HepG2 (cell line): ENCODE data around the gene FAM124A. TPM values are rescaled to one million over a fixed set of nuclear protein-coding genes. Genes with fewer than 3 reads are reported as not detected.

Experiments
- ATAC-seq: fragments of 200-7000 bp; cut with Tn5 transposase; 3 replicates; pipeline ENCODE4 v1.9.1; 2020; ENCODE audit warnings: mild to moderate bottlenecking, moderate library complexity
- BruUV-seq: library from RNA; stranded (reverse); fragments of 400-500 nt; replicated peaks from 2 replicates; lab custom pipeline; 2021; lab: Mats Ljungman, UMichigan
- CTCF ChIA-PET: fragments of 300-600 bp; formaldehyde crosslinking; extraction: SDS; loops from one replicate; lab custom pipeline; 2021; ENCODE audit warnings: low total read pairs, inconsistent platforms, low intra/inter-chr PET ratio; lab: Yijun Ruan, JAX
- POLR2A ChIA-PET: fragments of 350-600 bp; sonication (Branson Sonifier 250); formaldehyde crosslinking; loops from one replicate; lab custom pipeline; 2020; ENCODE audit warnings: antibody characterized with exemption, inconsistent platforms; lab: Yijun Ruan, JAX
- DNase-seq: peaks from one replicate; pipeline ENCODE4 v3.0.0-alpha.2; 2015; ENCODE audit warnings: low spot score
- FAIRE-seq: peaks from 3 replicates; lab custom pipeline; 2011; peaks lifted over from hg19 to GRCh38; lab: Jason Lieb, UNC
- H2AFZ ChIP-seq: one replicate; pipeline ENCODE4 v1.6.1; 2011; ENCODE audit warnings: low read length, inconsistent platforms
- H3K27ac ChIP-seq: fragments of 300-600 bp; 3 replicates; pipeline ENCODE4 v1.8.0; 2011; ENCODE audit warnings: mixed run types, mild to moderate bottlenecking, mixed read lengths, low read length, inconsistent platforms; ENCODE audit not compliant: insufficient read depth; ENCODE audit errors: extremely low read length
- H3K27me3 ChIP-seq, 2 experiments: fragments of 200-600 bp in 1 of 2; 2 replicates in 1 of 2; 3 replicates in 1 of 2; pipeline versions ENCODE4 v1.6.0 to v1.8.0; 2011; ENCODE audit warnings: low read length in 2 of 2, mild to moderate bottlenecking in 2 of 2, moderate library complexity in 2 of 2, inconsistent platforms in 1 of 2; ENCODE audit not compliant: insufficient read depth in 2 of 2, control insufficient read depth in 1 of 2
- H3K36me3 ChIP-seq, 2 experiments: fragments of 200-600 bp in 1 of 2; replicated peaks in 1 of 2; 2 replicates in 1 of 2; 3 replicates in 1 of 2; pipeline versions ENCODE4 v1.5.1 to v1.8.0; 2011; ENCODE audit warnings: low read length in 2 of 2, inconsistent platforms in 1 of 2; ENCODE audit not compliant: insufficient read depth in 2 of 2, control insufficient read depth in 1 of 2
- H3K4me1 ChIP-seq: 2 replicates; pipeline ENCODE4 v1.5.1; 2012; ENCODE audit warnings: low read length, inconsistent platforms; ENCODE audit not compliant: insufficient read depth
- H3K4me2 ChIP-seq: 2 replicates; pipeline ENCODE4 v1.6.0; 2011; ENCODE audit warnings: low read depth, low read length, inconsistent platforms
- H3K4me3 ChIP-seq, 3 experiments: fragments of 200-600 bp in 1 of 3; sonication (generic), shearing (Covaris generic) in 1 of 3; replicated peaks in 1 of 3; 2 replicates each; pipeline ENCODE4 v1.5.1; 2011 to 2016; ENCODE audit warnings: low read length in 3 of 3, inconsistent platforms in 2 of 3, low read depth in 2 of 3, mild to moderate bottlenecking in 2 of 3, control low read depth in 1 of 3, mixed read lengths in 1 of 3; ENCODE audit not compliant: insufficient read depth in 1 of 3
- H3K79me2 ChIP-seq: one replicate; pipeline ENCODE4 v1.6.1; 2011; ENCODE audit warnings: low read length, inconsistent platforms; ENCODE audit not compliant: insufficient read depth
- H3K9ac ChIP-seq: 2 replicates; pipeline ENCODE4 v1.6.0; 2011; ENCODE audit warnings: mild to moderate bottlenecking, low read depth, low read length, inconsistent platforms; ENCODE audit not compliant: insufficient read depth
- H3K9me3 ChIP-seq: 2 replicates; pipeline ENCODE4 v1.5.1; 2012; ENCODE audit warnings: mild to moderate bottlenecking, low read length
- H4K20me1 ChIP-seq: 2 replicates; pipeline ENCODE4 v1.6.0; 2011; ENCODE audit warnings: inconsistent platforms, mild to moderate bottlenecking, low read length, moderate library complexity; ENCODE audit not compliant: insufficient read depth
- FOSL1 ChIP-seq: sonication (generic); formaldehyde crosslinking; IDR thresholded peaks from 2 replicates; pipeline ENCODE4 v1.9.0; 2021; ENCODE audit warnings: missing genetic modification reagents, borderline replicate concordance
- FOXO1 ChIP-seq: sonication (generic); formaldehyde crosslinking; IDR thresholded peaks from 2 replicates; pipeline ENCODE4 v1.4.0; 2020; ENCODE audit warnings: missing genetic modification reagents
- MLLT10 ChIP-seq: sonication (generic); formaldehyde crosslinking; IDR thresholded peaks from 2 replicates; pipeline ENCODE4 v1.4.0; 2020; ENCODE audit warnings: missing genetic modification reagents
- RNF2 ChIP-seq: fragments of 450-650 bp; conservative IDR thresholded peaks from 2 replicates; pipeline ENCODE4 v1.6.1; 2016; ENCODE audit warnings: low read depth
- RNF219 ChIP-seq: sonication (generic); formaldehyde crosslinking; IDR thresholded peaks from 2 replicates; pipeline ENCODE4 v1.5.0; 2020; ENCODE audit warnings: mild to moderate bottlenecking, missing genetic modification reagents
- SMARCC2 ChIP-seq: fragments of 450-650 bp; IDR thresholded peaks from 2 replicates; pipeline ENCODE4 v1.6.1; 2017; ENCODE audit warnings: antibody characterized with exemption, mild to moderate bottlenecking
- TP53 ChIP-seq: sonication (generic); formaldehyde crosslinking; conservative IDR thresholded peaks from 2 replicates; pipeline ENCODE4 v1.4.0; 2020; ENCODE audit warnings: missing genetic modification reagents
- ZNF547 ChIP-seq: sonication (generic); formaldehyde crosslinking; IDR thresholded peaks from 2 replicates; pipeline ENCODE4 v1.5.1; 2020; ENCODE audit warnings: mild to moderate bottlenecking, missing genetic modification reagents
- ZNF776 ChIP-seq: sonication (generic); formaldehyde crosslinking; IDR thresholded peaks from 2 replicates; pipeline ENCODE4 v1.4.0; 2020; ENCODE audit warnings: mild to moderate bottlenecking, missing genetic modification reagents
- ZNF800 ChIP-seq: sonication (generic); formaldehyde crosslinking; IDR thresholded peaks from 2 replicates; pipeline ENCODE4 v1.4.0; 2020; ENCODE audit warnings: missing genetic modification reagents
- WGBS: methylation state at CpG from one replicate; pipeline ENCODE4 v1.1.6; 2017; ENCODE audit warnings: low lambda C conversion rate; 5-methylcytosine and 5-hydroxymethylcytosine counted together
- in situ Hi-C: cut with HindIII; loops from 2 replicates; pipeline ENCODE4 v1.10.0; 2017; ENCODE audit warnings: low pct_unique_long_range_greater_than_20kb; ENCODE audit not compliant: extremely low pct_ligation_motif_present
- intact Hi-C: fragments of 100-400 bp; cut with micrococcal nuclease; formaldehyde crosslinking; loops from one replicate; pipeline ENCODE4 v1.10.0; 2022; ENCODE audit not compliant: unreplicated experiment
- polyA plus RNA-seq, 8 experiments: library from polyadenylated mRNA; depleted of rRNA in 3 of 8; stranded (reverse) in 7 of 8; unstranded in 1 of 8; fragments of >200 nt; fragmentation: Illumina TruSeq in 4 of 8; extraction: Trizol in 4 of 8; gene quantifications; 2 replicates each; pipeline versions ENCODE4 v1.2.1 to v1.2.3, GENCODE V29; 2011 to 2016; ENCODE audit warnings: low read depth in 4 of 8, missing spikeins in 1 of 8, mixed read lengths in 1 of 8; ENCODE audit not compliant: insufficient read depth in 1 of 8
- total RNA-seq, 5 experiments: library from RNA; depleted of rRNA; stranded (reverse); fragments of >200 nt; fragmentation: Illumina TruSeq; extraction: Trizol; gene quantifications; 2 replicates each; pipeline ENCODE4 v1.2.3, GENCODE V29; 2016; ENCODE audit warnings: low read depth in 1 of 5

Gene FAM124A
- total and polyA plus RNA-seq, 2 of the 13 experiments (the other 11 are each of a cell fraction or from before 2014, with no cell fraction given) = not detected

GRCh38 chr13:51276636-51277035, 54.4 kb downstream of the FAM124A start:
- Histone ChIP-seq H3K9ac (no peak overlapping the region), H3K9me3 (no peaks in the 10 kb centered on the region), H3K4me2 (no peak overlapping the region), H3K27ac (no peak overlapping the region), H4K20me1 (no peaks in the 10 kb centered on the region), H3K4me3 (no peak overlapping the region), H2AFZ (no peak overlapping the region), H3K79me2 (no peaks in the 10 kb centered on the region), H3K36me3 (no peaks in the 10 kb centered on the region), H3K4me1 (no peaks in the 10 kb centered on the region), H3K27me3 (peaks cover 4 to 34% of the 10 kb centered on the region in 2 experiments; a peak in 4 of 5 replicates)
- FAIRE-seq = no peak
- DNase-seq = no peak
- in situ Hi-C loops (no loop called here), intact Hi-C loops (no loop called here)
- CTCF ChIA-PET = no interaction called here
- POLR2A ChIA-PET = no interaction called here
- no TSS peak for BruUV-seq
- TF ChIP-seq ZNF776 (no peak), RNF219 (no peak), TP53 (CRISPR knock-in tag) (no peak), FOXO1 (no peak), ZNF800 (CRISPR knock-in tag) (no peak), SMARCC2 (no peak), RNF2 (no peak), FOSL1 (no peak), MLLT10 (CRISPR knock-in tag) (no peak), ZNF547 (CRISPR knock-in tag) (no peak)
- ATAC-seq = no peak
- 28% methylated on average over 4 of the region's 4 CpGs for WGBS
